GM21576 (cell line): ENCODE results near the gene NECTIN1.
"Not testable (repeated sequence)": the region's sequence is repeated elsewhere in the genome, so short reads cannot be mapped to it uniquely, and the experiment has no call there.

Experiments
- ATAC-seq: cut with Tn5 transposase; IDR thresholded peaks from one replicate; pipeline ENCODE4 v1.9.1; 2021; ENCODE audit warnings: mild to moderate bottlenecking, moderate library complexity; ENCODE audit not compliant: unreplicated experiment

The NECTIN1 gene

GRCh38 chr11:119595941-119596340, 133.1 kb downstream of the NECTIN1 start:
- not testable (repeated sequence) for ATAC-seq

GRCh38 chr11:119594639-119595249, 134.3 kb downstream of the NECTIN1 start:
- ATAC-seq, result no peak

GRCh38 chr11:119593346-119593745, 135.7 kb downstream of the NECTIN1 start:
- ATAC-seq, result no peak

- ATAC-seq, result no peak
Observed at GRCh38 chr11:119592642-119593041, 136.4 kb downstream of the NECTIN1 start.

GRCh38 chr11:119591836-119592310, 137.1 kb downstream of the NECTIN1 start:
- ATAC-seq, result no peak

GRCh38 chr11:119590651-119591351, 138.2 kb downstream of the NECTIN1 start:
- no peak for ATAC-seq

- ATAC-seq, result no peak
Observed at GRCh38 chr11:119589001-119589400, 140.0 kb downstream of the NECTIN1 start.
